Psoas muscle (tissue), 7 donors: ENCODE data around the gene COMMD3. TPM values are rescaled to one million over a fixed set of nuclear protein-coding genes. Genes with fewer than 3 reads are reported as not detected.

Experiments used
- polyA plus RNA-seq, 3 donors: library from polyadenylated mRNA; stranded (reverse); fragments of 200-250 nt; gene quantifications; one replicate each; pipeline ENCODE4 v1.2.3, GENCODE V29; 2013
- total RNA-seq, 4 donors: library from RNA; stranded (reverse); fragmentation: NEBNext Ultra II Directional in 2 of 4; extraction: Animal tissue kit (Norgen Biotek cat#: 25700) in 2 of 4; gene quantifications; one replicate each; pipeline versions ENCODE4 v1.2.1 to v1.2.4, GENCODE V29; 2021 to 2023
- donor health status: healthy with polysubstance abuse.
- donor health status: DM: no; HTN: no; CAD: no; lungs with moderate emphysema.
- donor health status: Bipolar disorder and iron deficiency.
- donor health status: healthy.
- donor health status: DM: no; HTN: no; CAD: no.
- donor health status: DM: no; HTN: no; CAD: no.
- donor health status: DM: yes; HTN: yes; CAD: no.

Gene COMMD3
- total and polyA plus RNA-seq, 7 donors: 42.3 to 81.4 (median 64.6) TPM

Other genes with a start within 250 kb of the COMMD3 start
- not detected for gene EBLN1, start 98.4 kb upstream of the COMMD3 start, total RNA-seq
- not detected for gene EBLN1, start 98.4 kb upstream of the COMMD3 start, polyA plus RNA-seq
- gene BMI1, start 4.7 kb downstream of the COMMD3 start, total RNA-seq: 10 to 100 TPM; 32.7 to 57.4 (median 43.6) TPM
- 10 to 100 TPM; 21.4 to 57.6 (median 28.3) TPM for gene BMI1, start 4.7 kb downstream of the COMMD3 start, polyA plus RNA-seq
- gene SPAG6, start 29.1 kb downstream of the COMMD3 start, total RNA-seq: under 1 TPM in 1 of 4 donors, not detected in 3; 0.15 TPM
- gene SPAG6, start 29.1 kb downstream of the COMMD3 start, polyA plus RNA-seq: not detected